Stimulated activated CD4-positive, alpha-beta T cell treated with anti-CD3 and anti-CD28 coated beads, Interleukin-15, amount 100 ng/mL, for 24 hours (primary cell): ENCODE results near the gene HYDIN.
A peak's percentile ranks its signal among the peaks of the same experiment; 100 is the strongest.

Experiments
- DNase-seq: peaks from one replicate; pipeline ENCODE4 v3.0.0-alpha.2; 2020

Gene HYDIN

DNA sequence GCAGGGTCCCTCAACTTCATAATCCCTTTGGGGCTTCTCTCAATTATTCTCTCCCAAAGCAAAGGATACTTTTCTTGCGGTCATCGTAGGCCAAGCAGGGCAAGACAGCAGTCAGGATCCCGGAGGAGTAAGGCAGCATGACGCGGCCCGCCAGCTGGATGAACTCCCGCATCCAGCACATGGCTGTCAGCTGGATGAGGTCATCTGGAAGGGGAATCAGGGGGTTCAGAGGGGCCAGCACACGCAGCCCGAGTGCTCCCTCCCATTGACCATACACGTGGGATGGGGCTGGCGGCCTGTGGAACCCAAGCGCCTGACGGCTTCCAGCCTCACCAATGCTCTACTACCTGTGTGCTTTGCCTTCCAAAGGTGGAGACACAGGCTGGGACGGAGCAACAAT lies 448.7 kb downstream of the HYDIN start:
- no peak for DNase-seq

DNA sequence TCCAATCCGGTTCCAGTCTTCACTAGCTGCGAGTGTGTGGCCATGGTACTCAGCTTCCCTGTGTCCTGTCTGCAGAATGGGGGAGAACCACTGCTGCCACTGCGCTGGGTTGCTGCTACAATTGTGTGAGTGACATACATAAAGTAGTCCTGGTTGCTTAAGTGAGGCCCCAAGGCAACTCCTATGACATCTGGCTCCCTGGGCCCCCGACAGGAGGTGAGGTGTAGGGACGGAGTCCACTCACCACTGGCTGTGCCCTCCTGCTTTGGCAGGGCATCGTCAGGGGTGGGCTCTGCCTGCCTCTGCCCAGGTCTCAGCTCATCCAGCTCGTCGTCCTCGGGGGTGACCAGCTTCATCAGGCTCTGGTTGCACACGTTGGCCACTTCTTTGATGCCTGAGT lies 450.0 kb downstream of the HYDIN start:
- no peak for DNase-seq

DNA sequence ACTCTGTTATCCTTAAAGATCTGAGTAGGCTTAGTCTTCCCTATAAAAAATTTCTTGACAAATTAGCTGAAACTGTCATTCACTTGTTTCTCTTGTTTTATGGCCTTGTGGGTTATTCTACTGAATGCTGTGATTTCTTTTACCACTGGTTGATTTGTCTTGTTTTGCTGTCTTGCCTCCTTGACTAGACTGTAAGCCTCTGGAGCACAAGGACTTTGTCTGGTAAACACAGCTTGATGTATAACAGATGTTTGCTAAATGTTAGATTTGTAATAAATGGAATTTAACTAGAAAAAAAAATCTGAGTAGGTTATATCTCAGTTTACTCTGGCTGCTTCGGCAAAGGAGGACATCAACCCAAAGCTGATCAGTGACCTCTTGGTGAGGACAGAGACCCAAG lies 451.2 kb downstream of the HYDIN start:
- DNase-seq: no peak

DNA sequence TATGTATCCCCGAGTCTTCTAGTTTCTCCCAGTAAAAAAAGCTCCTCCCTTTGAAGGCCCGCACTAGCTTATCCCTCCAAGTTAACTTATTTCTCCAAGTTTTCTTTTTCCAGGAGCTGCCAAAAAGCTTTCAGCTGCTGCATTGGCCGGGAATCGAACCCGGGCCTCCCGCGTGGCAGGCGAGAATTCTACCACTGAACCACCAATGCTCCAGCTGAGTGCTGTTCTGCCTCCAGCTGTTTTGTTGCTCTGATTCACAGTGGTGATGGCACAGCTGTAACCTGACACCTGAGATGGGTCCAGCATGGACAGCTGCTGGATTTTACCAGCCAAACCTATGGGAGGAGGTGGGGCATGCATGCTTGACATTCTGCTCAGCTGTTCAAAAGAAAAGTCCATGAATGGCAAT lies 451.6 kb downstream of the HYDIN start:
- DNase-seq: no peak

DNA sequence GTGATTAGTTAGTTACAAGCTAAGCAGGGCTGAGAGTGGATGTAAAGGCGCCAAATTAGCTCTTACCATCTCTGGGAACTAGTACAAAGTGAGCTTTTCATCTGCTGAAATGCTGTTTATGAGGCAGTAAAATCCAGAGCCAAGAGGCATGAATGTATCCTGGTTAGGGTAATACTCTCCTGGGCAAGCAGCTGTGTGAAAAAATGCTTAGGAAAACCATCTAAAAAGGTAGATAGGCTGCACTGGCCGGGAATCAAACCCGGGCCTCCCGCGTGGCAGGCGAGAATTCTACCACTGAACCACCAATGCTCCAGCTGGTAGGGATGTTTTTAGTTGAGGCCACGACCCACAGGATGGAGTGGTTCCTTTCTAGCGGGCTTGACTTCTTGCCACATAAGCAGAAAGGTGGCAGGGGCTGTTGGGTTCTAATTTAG lies 452.5 kb downstream of the HYDIN start:
- DNase-seq: no peak

DNA sequence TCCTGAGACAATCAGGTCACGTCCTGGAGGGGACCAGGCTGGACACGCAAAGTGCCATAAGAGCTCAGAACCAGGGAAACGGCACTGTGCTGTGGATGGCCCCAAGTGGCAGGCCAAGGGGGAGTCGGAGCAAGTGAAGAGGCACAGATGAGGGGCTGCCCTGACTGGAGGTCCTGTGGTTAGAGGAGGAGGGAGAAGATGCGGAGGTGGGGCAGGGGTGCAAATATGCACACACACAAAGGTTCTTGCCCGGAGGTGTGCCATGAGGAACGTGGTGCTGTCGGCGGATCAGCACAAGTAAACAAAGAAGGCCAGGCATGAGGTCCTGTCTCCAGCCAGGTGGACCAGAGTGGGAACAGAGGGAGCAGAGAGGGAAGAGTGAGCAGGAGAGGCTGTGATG lies 453.0 kb downstream of the HYDIN start:
- no peak for DNase-seq

DNA sequence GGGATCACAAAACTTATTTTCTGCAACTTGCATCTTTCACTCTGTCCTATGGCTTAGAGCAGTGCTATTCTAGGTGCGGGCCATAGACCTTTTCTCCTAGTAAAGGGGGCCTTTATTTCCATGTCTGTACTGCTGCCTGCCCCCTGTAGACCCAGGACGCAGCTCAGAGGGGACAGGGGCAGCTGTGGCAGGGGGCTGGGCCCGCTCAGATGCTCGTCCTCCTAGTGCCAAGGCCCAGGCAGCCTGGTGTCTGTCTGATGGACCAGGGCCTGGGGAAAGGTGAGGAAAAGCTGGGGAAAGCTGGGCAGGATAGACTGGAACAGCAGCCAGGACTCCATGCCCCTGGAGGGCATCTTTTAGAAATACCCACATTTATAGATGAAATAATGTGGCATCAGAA lies 455.1 kb downstream of the HYDIN start:
- DNase-seq: no peak

DNA sequence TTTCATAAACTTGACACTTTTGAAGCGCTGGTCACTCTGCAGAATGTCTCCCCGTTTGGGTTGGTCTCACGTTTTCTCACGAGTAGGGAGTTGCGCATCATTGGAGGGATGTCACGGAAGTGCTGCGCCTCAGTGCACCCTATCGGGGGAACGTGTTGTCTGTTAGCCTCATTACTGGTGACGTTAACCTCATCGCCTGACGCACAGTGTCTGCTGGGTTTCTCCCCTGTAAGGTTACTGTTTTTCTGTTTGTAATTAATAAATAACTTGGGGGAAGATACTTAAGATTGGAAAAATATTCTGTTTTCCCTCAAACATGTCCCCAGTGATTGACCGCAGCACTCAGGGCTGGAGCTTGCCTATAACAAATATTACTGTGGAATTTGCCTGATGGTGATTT lies 456.3 kb downstream of the HYDIN start:
- no peak for DNase-seq

DNA sequence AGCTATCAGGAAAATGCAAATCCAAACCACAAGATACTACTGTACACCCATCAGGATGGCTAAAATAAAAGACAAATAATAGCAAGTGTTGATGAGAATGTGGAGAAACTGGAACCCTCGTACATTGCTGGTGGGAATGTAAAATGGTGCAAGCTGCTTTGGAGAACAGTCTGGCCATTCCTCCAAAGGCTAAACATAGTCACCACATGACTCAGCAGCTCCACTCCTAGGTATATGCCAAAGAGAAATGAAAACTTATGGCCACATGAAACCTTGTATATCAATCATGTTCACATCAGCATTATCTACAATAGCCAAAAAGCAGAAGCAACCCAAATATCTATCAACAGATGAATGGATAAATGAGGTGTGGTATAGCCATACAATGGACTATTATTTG lies 458.0 kb downstream of the HYDIN start:
- no peak for DNase-seq

DNA sequence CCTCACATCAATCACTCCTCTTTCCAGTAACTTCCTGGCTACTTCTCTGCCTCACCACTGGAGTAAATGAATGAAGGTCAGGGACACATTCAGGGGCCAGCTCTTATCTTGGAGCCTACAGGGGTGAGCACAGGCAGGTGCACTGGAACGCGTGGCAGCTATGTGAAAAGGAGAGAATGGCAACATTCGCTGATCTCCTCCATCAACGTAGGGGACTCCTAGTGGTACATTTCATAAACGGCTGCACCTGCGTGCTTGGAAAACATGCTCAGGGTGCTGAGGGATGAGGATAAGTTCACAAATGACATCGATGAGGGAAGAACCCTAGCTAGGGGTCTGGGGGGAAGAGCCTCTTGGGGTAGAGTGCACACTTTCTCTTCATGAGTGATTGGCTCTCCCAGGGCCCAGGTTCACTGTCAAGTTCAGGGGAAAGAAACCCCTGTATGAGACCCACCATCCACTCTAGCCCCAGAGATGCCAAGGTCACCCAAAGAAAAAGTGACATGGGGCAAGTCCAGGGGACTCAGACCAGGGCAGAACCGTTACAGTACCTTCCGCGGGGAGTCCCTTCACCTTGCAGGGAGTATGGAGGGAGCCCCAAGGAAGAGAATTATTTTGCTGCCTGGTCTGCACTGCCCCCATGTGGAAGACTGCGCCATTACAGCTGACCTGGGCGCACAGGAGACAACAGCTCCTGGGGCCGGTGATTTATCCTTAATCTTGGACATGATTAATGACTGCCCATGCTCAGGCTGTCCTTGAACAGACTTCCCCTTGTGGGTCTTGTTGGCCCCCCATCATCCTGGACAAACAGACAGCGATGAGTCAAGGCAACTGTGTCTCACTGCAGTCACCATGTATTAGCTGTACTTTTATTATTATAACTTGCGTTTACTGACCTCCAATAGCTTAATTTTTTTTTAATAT lies 459.6 kb downstream of the HYDIN start:
- peak; percentile 67 for DNase-seq

DNA sequence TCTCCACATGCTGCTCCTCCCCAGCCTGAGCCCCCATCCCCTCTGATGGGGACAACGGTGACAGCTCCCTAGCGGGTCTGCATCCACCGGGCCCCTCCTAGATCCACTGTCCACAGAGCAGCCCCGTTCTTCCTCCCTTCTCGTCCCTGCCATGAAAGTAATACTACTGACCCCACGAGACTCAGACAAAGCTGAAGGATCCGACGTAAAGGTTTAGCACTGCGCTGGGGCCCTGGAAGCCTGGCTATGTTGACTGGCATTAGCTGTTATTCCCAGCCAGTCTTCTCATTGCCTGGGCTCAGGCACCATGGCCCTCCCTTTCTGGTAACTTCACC lies 460.3 kb downstream of the HYDIN start:
- DNase-seq: no peak

DNA sequence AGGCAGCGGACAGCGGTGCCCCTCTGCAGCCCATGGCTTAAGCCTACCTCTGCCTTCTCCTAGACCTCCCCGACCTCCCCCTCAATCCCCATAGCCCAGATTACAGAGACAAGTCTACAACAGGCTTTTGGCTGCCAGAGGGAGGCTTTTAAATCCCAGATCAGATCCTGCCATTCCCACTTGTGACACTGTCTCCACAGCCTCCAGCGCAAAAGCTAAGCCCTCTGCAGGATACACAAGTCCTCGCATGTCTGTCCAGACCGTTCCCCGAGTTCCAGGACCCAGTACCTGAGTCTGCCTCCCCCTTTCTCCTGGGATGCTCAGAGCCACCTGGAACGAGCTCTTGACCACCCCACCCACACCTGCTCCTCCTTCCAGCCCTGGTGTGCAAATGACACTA lies 460.8 kb downstream of the HYDIN start:
- no peak for DNase-seq

DNA sequence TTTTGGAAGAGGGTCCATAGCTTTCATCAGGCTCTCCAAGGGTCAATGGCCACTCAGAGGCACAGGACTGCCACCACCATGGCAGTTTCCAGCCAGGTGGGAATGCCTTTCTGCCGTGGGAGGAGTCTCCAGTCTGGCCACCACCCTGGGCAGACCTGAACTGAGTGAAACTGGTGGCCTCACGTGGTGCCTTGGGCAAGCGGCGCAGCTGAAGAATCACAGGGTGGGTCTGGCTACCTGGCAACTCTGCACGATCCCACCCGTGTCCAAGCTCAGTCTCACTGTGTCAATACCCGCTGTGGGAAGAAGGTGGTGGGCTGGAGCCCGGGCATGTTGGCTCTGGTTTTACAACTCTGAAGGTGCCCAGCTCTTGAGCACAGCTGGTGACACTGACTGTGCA lies 461.4 kb downstream of the HYDIN start:
- DNase-seq: no peak

DNA sequence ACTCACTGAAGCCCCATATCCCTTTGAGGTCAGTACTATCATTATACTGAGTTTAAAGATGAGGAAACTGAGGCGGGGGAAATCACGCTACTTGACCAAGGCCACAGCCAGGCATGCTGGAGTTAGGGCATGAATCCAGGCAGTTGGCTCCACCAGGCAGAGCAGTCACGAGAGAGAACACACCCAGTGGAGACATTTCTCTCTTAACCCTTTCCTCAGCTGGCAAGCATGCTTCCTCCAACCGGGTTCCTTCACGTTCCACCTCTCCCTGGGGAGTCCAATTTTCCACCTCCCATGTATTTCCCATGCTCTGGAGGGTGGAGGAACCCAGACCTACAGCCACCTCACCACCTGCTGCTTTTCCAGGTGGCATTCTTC lies 462.3 kb downstream of the HYDIN start:
- DNase-seq: no peak

DNA sequence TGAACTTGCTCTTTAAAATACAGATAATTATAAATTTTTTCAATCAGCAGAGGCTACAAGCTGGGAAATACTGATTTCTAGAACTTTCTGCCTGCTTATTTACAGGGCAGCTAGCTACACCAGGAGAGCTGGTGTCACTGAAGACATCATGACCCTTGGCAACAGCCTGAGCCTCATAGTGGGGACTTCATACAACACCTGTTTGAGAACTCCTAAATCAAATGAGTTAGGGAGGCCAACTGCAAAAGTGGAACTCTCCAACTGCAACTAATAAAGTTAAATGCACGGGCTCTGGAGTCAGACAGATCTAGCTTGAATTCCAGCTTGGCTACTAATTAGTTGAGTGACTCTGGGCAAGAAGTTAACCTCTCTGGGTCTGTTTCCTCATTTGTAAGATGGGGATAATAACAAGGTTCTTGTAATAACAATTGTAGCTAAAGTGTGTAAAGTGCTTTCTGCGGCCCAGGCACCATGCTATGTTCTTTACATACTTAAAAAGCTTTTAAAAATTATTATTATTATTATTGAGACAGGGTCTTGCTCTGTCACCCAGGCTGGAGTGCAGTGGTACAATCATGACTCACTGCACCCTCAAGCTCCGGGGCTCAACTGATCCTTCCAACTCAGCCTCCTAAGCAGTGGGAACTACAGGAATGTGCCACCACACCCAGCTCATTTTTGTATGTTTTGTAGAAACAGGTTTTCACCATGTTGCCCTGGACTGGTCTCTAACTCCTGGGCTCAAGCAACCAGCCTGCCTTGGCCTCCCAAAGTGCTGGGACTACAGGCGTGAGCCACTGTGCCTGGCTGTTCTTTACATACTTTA lies 462.9 kb downstream of the HYDIN start:
- DNase-seq: no peak

DNA sequence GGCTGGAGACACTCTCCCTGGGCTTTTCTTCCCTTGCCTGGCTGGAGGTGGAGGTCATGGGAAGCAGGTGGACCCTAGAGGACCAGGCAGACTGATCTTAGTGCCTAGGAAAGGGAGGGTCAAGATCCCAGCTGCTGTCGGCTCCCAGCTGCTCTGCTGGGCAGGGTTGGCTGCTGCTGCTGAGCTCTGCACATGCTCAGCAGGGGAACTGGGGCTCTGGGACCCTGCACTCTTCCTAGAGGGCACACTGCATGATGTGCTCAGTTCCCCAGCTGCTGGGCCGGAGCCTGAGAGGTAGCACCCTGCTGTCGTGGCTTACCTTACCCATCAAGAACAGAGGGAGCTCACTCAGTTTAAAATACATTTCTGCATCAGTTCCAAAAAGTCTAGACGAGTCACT lies 463.9 kb downstream of the HYDIN start:
- DNase-seq: no peak

DNA sequence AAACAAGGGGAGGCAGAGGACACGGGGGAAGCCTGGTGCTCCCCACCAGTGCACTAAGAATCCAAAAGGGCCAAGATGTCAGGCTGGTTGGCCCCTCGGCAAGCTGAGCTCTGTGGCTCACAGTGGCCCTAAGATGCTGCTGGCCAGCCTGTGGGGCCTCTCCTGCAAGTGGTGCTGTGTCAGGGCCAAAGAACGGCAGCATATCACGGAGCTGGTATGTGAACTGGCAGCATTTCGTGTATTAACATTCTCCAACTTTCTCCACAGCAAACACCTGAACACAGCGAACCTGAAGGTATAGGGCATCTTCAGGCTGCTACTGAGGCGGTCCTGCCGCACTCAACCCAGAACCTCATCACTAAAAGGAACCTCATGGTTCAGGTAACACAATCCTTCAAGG lies 464.3 kb downstream of the HYDIN start:
- DNase-seq: no peak

DNA sequence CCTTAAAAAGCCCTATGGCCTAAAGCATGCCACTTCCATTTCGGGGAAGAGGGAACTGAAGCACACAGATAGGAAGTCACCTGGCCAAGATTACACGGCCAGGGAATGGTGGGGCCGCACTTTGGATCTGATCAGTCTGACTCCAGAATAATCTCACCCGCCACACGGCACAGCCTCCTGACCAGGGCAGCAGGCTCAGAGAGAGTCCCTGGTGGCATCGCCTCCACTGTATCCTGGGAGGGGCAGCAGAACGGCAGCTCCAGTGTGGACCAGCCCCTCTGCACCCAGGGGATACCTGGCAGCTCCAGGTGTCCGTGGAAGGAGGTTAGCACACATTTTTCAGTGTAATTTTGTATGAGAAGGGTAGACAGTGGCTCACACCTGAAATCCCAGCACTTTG lies 465.0 kb downstream of the HYDIN start:
- no peak for DNase-seq

DNA sequence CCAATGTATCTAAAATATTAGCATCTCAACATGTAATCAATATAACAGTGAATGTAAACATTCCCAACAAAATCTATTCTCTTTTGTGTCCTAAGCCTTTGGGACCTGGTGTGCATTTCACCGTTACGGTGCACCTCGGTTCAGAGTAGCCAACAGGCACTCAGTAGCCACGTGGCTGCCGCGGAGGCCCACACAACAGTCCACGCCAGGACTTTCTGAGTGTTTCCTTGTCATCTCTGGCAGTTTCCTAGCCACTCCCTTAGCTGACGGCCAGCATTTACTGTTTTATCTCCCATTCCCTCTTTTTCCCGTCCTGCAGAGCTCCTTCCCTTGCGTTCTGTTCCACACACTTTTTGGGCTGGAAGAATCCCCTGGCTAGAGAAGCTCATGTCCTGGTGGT lies 465.9 kb downstream of the HYDIN start:
- no peak for DNase-seq

DNA sequence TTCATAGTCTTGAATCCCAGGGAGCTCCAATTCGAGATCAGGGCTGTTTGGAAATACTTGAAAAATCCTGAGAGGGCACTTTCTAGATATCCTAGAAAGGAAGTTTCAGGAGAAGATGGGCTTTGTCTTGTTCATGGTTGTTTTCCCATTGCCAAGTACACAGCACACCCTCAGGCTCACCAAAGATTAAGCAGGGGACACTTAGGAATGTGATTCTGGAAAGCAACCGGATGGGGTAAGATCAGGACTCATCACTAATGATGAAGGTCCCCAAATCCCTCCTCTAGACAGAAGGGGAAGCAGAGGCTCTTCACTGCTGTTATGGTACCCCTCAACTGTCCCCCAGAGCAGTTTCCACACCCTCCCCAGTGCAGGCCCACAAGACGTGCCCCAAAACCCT lies 470.3 kb downstream of the HYDIN start:
- DNase-seq: no peak

DNA sequence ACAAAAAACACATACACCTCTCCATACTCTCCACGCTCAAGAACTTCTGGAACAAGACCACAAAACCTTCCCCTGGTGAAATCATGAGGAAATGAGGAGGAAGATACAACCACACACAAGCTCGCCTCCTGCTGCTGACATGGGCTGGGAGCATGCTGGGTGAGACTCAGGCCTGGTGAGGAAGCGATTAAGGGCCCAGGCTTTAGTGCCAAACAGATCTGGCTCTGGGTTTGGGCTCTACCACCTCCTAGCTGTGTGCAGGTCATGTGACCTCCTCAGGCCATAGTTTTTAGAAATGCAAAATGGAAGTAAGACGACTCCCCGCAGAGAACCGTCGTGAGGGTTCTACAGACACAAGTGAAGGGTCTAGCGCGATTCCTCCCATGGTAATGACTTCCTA lies 470.9 kb downstream of the HYDIN start:
- DNase-seq: no peak

DNA sequence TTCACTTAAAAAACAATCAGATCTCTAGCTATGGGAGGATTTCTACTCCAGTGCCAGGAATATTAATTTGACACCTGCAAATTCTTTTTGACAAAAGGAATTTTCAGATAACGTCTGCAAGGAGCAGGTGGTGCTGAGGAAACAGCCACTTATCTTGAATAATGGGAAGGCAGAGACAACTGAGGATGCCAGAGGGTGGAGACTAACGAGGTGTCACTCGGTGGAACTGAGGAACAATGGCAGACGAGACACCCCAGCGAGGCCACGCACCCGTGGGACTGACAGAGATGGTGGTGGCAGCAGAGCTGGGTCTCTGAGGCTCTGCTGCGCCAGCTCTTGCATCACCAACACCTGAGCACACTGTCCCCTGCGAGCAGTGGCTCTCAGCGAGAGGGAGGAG lies 471.7 kb downstream of the HYDIN start:
- no peak for DNase-seq
